NB4 (cell line): ENCODE data around the gene CDC14B.

ENCODE experiments used
- DNase-seq: peaks from one replicate; pipeline ENCODE4 v3.0.0; 2010; ENCODE audit warnings: low read depth
- H3K4me3 ChIP-seq: one replicate; pipeline ENCODE4 v1.5.1; 2011; ENCODE audit warnings: mild to moderate bottlenecking, low read depth, low read length, moderate library complexity
- CTCF ChIP-seq: IDR thresholded peaks from one replicate; pipeline ENCODE4 v1.5.1; 2012; ENCODE audit warnings: low read depth, low read length
- MAX ChIP-seq: IDR thresholded peaks from 2 replicates; pipeline ENCODE4 v1.6.1; 2011; ENCODE audit warnings: low read depth, low read length
- MYC ChIP-seq: IDR thresholded peaks from 2 replicates; pipeline ENCODE4 v1.6.1; 2011; ENCODE audit warnings: low read depth, low read length
- POLR2A ChIP-seq: IDR thresholded peaks from 2 replicates; pipeline ENCODE4 v1.6.1; 2011; ENCODE audit warnings: mild to moderate bottlenecking; ENCODE audit not compliant: insufficient read length; ENCODE audit errors: extremely low read depth

Gene CDC14B

GRCh38 chr9:96486386-96487028 lies 133.1 kb downstream of the CDC14B start:
- no peak overlapping the region for H3K4me3 ChIP-seq
- DNase-seq: no peak
- no peak for TF ChIP-seq MYC
- no peak for TF ChIP-seq MAX
- TF ChIP-seq POLR2A: no peak
- TF ChIP-seq CTCF: no peak

- no peak for DNase-seq
- no peak overlapping the region for H3K4me3 ChIP-seq
- no peak for TF ChIP-seq CTCF
- TF ChIP-seq MAX: no peak
- no peak for TF ChIP-seq POLR2A
- TF ChIP-seq MYC: no peak
These were observed 134.4 kb downstream of the CDC14B start for GRCh38 chr9:96485280-96485679.

GRCh38 chr9:96484521-96484931 lies 135.1 kb downstream of the CDC14B start:
- TF ChIP-seq POLR2A (no peak), MYC (no peak), CTCF (no peak), MAX (no peak)
- DNase-seq: no peak
- H3K4me3 ChIP-seq: no peak overlapping the region

GRCh38 chr9:96483733-96484390 lies 135.8 kb downstream of the CDC14B start:
- TF ChIP-seq POLR2A: no peak
- TF ChIP-seq MYC: no peak
- TF ChIP-seq MAX: no peak
- no peak for TF ChIP-seq CTCF
- DNase-seq: no peak
- no peak overlapping the region for H3K4me3 ChIP-seq

- TF ChIP-seq MYC (no peak), CTCF (no peak), POLR2A (no peak), MAX (no peak)
These were observed 136.4 kb downstream of the CDC14B start for GRCh38 chr9:96483197-96483596.

More at GRCh38 chr9:96483197-96483596, 136.4 kb downstream of the CDC14B start:
- no peak overlapping the region for H3K4me3 ChIP-seq
- DNase-seq: no peak
